Chondrocyte (in vitro differentiated cells): ENCODE measurements around the gene USP47. TPM values are rescaled to one million over a fixed set of nuclear protein-coding genes. Genes with fewer than 3 reads are reported as not detected.
A peak's percentile ranks its signal among the peaks of the same experiment; 100 is the strongest.

ENCODE experiments used
- DNase-seq: peaks from one replicate; pipeline ENCODE4 v3.0.0; 2021; ENCODE audit warnings: mixed read lengths, low spot score
- H3K27ac Mint-ChIP-seq: one replicate; pipeline ENCODE4 v1.8.0; 2021; ENCODE audit warnings: mild to moderate bottlenecking, moderate library complexity, mixed read lengths; ENCODE audit not compliant: unreplicated experiment
- H3K27me3 Mint-ChIP-seq: 2 replicates; pipeline ENCODE4 v1.8.0; 2021; ENCODE audit warnings: low read depth, mixed read lengths
- H3K36me3 Mint-ChIP-seq: 2 replicates; pipeline ENCODE4 v1.8.0; 2021; ENCODE audit warnings: low read depth, mixed read lengths
- H3K4me1 Mint-ChIP-seq: 2 replicates; pipeline ENCODE4 v1.8.0; 2021; ENCODE audit warnings: low read depth, mild to moderate bottlenecking, mixed read lengths
- H3K4me3 Mint-ChIP-seq: one replicate; pipeline ENCODE4 v1.8.0; 2021; ENCODE audit warnings: mild to moderate bottlenecking, moderate library complexity, mixed read lengths; ENCODE audit not compliant: unreplicated experiment
- H3K9me3 Mint-ChIP-seq: 2 replicates; pipeline ENCODE4 v1.8.0; 2021; ENCODE audit warnings: low read depth, mixed read lengths
- CTCF ChIP-seq: fragments of 200-600 bp; sonication (generic); IDR thresholded peaks from 2 replicates; pipeline ENCODE4 v1.5.0; 2021; ENCODE audit warnings: antibody characterized with exemption, mild to moderate bottlenecking, moderate library complexity
- total RNA-seq: library from RNA; stranded (reverse); gene quantifications from 3 replicates; pipeline ENCODE4 v1.2.1, GENCODE V29; 2021

USP47 gene
- total RNA-seq, 1 donor from 2014 or later = 44.4 TPM

GRCh38 chr11:11998091-11998781, 156.5 kb downstream of the USP47 start:
- DNase-seq = no peak
- no peak for TF ChIP-seq CTCF
- no peaks in the 10 kb centered on the region for H3K9me3 Mint-ChIP-seq
- peaks cover 34% of the 10 kb centered on the region for H3K36me3 Mint-ChIP-seq
- H3K4me1 Mint-ChIP-seq = peaks cover 62% of the 10 kb centered on the region
- H3K27me3 Mint-ChIP-seq = no peaks in the 10 kb centered on the region
- H3K27ac Mint-ChIP-seq = peak overlapping the region; percentile 76
- H3K4me3 Mint-ChIP-seq = peak overlapping the region; percentile 23

GRCh38 chr11:12001186-12001585, 159.4 kb downstream of the USP47 start:
- no peak for TF ChIP-seq CTCF
- no peak overlapping the region for H3K4me3 Mint-ChIP-seq

GRCh38 chr11:12003336-12003735, 161.6 kb downstream of the USP47 start:
- Mint-ChIP-seq H3K4me1 (peaks cover 64% of the 10 kb centered on the region), H3K36me3 (peaks cover 13% of the 10 kb centered on the region)

More at GRCh38 chr11:12001186-12001585, 159.4 kb downstream of the USP47 start:
- peaks cover 24% of the 10 kb centered on the region for H3K36me3 Mint-ChIP-seq
- no peak for DNase-seq
- H3K27me3 Mint-ChIP-seq = no peaks in the 10 kb centered on the region
- H3K27ac Mint-ChIP-seq = no peak overlapping the region
- no peaks in the 10 kb centered on the region for H3K9me3 Mint-ChIP-seq
- peaks cover 63% of the 10 kb centered on the region for H3K4me1 Mint-ChIP-seq

GRCh38 chr11:12003815-12004214, 162.0 kb downstream of the USP47 start:
- no peak for TF ChIP-seq CTCF
- DNase-seq = no peak
- Mint-ChIP-seq H3K27me3 (no peaks in the 10 kb centered on the region), H3K27ac (peak overlapping the region; percentile 72), H3K4me3 (no peak overlapping the region), H3K9me3 (no peaks in the 10 kb centered on the region), H3K4me1 (peaks cover 59% of the 10 kb centered on the region), H3K36me3 (peaks cover 13% of the 10 kb centered on the region)

More at GRCh38 chr11:12003336-12003735, 161.6 kb downstream of the USP47 start:
- Mint-ChIP-seq H3K9me3 (no peaks in the 10 kb centered on the region), H3K27ac (no peak overlapping the region), H3K4me3 (no peak overlapping the region), H3K27me3 (no peaks in the 10 kb centered on the region)
- no peak for DNase-seq
- TF ChIP-seq CTCF = no peak

- DNase-seq = no peak
- peaks cover 55% of the 10 kb centered on the region for H3K4me1 Mint-ChIP-seq
- no peaks in the 10 kb centered on the region for H3K9me3 Mint-ChIP-seq
- no peaks in the 10 kb centered on the region for H3K27me3 Mint-ChIP-seq
- no peak for TF ChIP-seq CTCF
- H3K4me3 Mint-ChIP-seq = peak overlapping the region; percentile 3
- peaks cover 13% of the 10 kb centered on the region for H3K36me3 Mint-ChIP-seq
- peak overlapping the region; percentile 72 for H3K27ac Mint-ChIP-seq
Measured at GRCh38 chr11:12005061-12005460, 163.3 kb downstream of the USP47 start.
